GM23338 (cell line): ENCODE measurements around the gene HNMT. TPM values are rescaled to one million over a fixed set of nuclear protein-coding genes. Genes with fewer than 3 reads are reported as not detected.

Experiments used
- ATAC-seq: fragments of 200-7000 bp; cut with Tn5 transposase; 3 replicates; pipeline ENCODE4 v1.9.1; 2020
- DNase-seq: peaks from one replicate; pipeline ENCODE4 v3.0.0-alpha.2; 2015; ENCODE audit warnings: low spot score
- H2AFZ ChIP-seq: fragments of 200-600 bp; sonication (generic); 2 replicates; pipeline ENCODE4 v1.8.0; 2016; ENCODE audit warnings: antibody characterized with exemption, mild to moderate bottlenecking, moderate library complexity
- H3F3A ChIP-seq: fragments of 200-600 bp; sonication (generic); replicated peaks from 2 replicates; pipeline ENCODE4 v1.8.0; 2017; ENCODE audit warnings: antibody characterized with exemption, mixed run types, low read depth
- H3K27ac ChIP-seq: fragments of 200-600 bp; sonication (generic); 2 replicates; pipeline ENCODE4 v1.6.1; 2016; ENCODE audit warnings: low read depth
- H3K27me3 ChIP-seq: fragments of 200-600 bp; sonication (generic); 2 replicates; pipeline ENCODE4 v1.8.0; 2016; ENCODE audit warnings: mild to moderate bottlenecking, mixed run types, moderate library complexity; ENCODE audit not compliant: insufficient read depth
- H3K36me3 ChIP-seq: fragments of 200-600 bp; sonication (generic); 2 replicates; pipeline ENCODE4 v1.8.0; 2016; ENCODE audit warnings: mild to moderate bottlenecking; ENCODE audit not compliant: insufficient read depth
- H3K4me1 ChIP-seq: fragments of 200-600 bp; sonication (generic); 2 replicates; pipeline ENCODE4 v1.8.0; 2016; ENCODE audit warnings: mild to moderate bottlenecking, moderate library complexity; ENCODE audit not compliant: insufficient read depth
- H3K4me2 ChIP-seq: fragments of 200-600 bp; sonication (generic); 2 replicates; pipeline ENCODE4 v1.7.1; 2017; ENCODE audit warnings: mixed run types
- H3K4me3 ChIP-seq: fragments of 200-600 bp; sonication (generic); 2 replicates; pipeline ENCODE4 v1.6.1; 2016; ENCODE audit warnings: mixed run types
- H3K79me2 ChIP-seq: fragments of 200-600 bp; sonication (generic); replicated peaks from 2 replicates; pipeline ENCODE4 v1.8.0; 2017; ENCODE audit warnings: mild to moderate bottlenecking; ENCODE audit not compliant: insufficient read depth
- H3K9me2 ChIP-seq: fragments of 200-600 bp; sonication (generic); 2 replicates; pipeline ENCODE4 v1.8.0; 2017; ENCODE audit not compliant: insufficient read depth
- H4K20me1 ChIP-seq: fragments of 200-600 bp; sonication (generic); replicated peaks from 2 replicates; pipeline ENCODE4 v1.8.0; 2017; ENCODE audit warnings: mild to moderate bottlenecking; ENCODE audit not compliant: insufficient read depth
- H3K27ac Mint-ChIP-seq: 2 replicates; pipeline ENCODE4 v1.8.0; 2020; ENCODE audit warnings: inconsistent platforms, mild to moderate bottlenecking, moderate library complexity, mixed read lengths
- H3K27me3 Mint-ChIP-seq: 3 replicates; pipeline ENCODE4 v1.8.0; 2022; ENCODE audit warnings: low read depth, mild to moderate bottlenecking, moderate library complexity, mixed read lengths, inconsistent platforms; ENCODE audit not compliant: insufficient read depth, poor library complexity
- H3K36me3 Mint-ChIP-seq: 3 replicates; pipeline ENCODE4 v1.8.0; 2021; ENCODE audit warnings: low read depth, mild to moderate bottlenecking, inconsistent platforms, moderate library complexity, mixed read lengths
- H3K4me1 Mint-ChIP-seq: 3 replicates; pipeline ENCODE4 v1.8.0; 2020; ENCODE audit warnings: mild to moderate bottlenecking, inconsistent platforms, mixed read lengths
- H3K4me3 Mint-ChIP-seq: 3 replicates; pipeline ENCODE4 v1.8.0; 2021; ENCODE audit warnings: moderate library complexity, mild to moderate bottlenecking, inconsistent platforms, mixed read lengths
- H3K9me3 Mint-ChIP-seq: 3 replicates; pipeline ENCODE4 v1.8.0; 2020; ENCODE audit warnings: moderate library complexity, mild to moderate bottlenecking, inconsistent platforms, mixed read lengths
- CREB1 ChIP-seq: fragments of 250-450 bp; sonication (Bioruptor Pico); IDR thresholded peaks from 2 replicates; pipeline ENCODE4 v1.5.0; 2020; ENCODE audit warnings: low read depth, mild to moderate bottlenecking, moderate library complexity
- EZH2 ChIP-seq: fragments of 200-600 bp; sonication (generic); IDR thresholded peaks from one replicate; pipeline ENCODE4 v1.8.0; 2017; ENCODE audit warnings: antibody characterized with exemption, mild to moderate bottlenecking, low read depth; ENCODE audit not compliant: unreplicated experiment
- EZH2phosphoT487 ChIP-seq: fragments of 200-600 bp; sonication (generic); IDR thresholded peaks from one replicate; pipeline ENCODE4 v1.8.1; 2018; ENCODE audit warnings: antibody characterized with exemption; ENCODE audit not compliant: unreplicated experiment
- JUNB ChIP-seq: IDR thresholded peaks from one replicate; pipeline ENCODE4 v1.6.1; 2016; ENCODE audit warnings: antibody characterized with exemption; ENCODE audit not compliant: unreplicated experiment
- NANOG ChIP-seq: IDR thresholded peaks from 2 replicates; pipeline ENCODE4 v1.6.1; 2016; ENCODE audit warnings: antibody characterized with exemption, borderline replicate concordance
- POLR2AphosphoS5 ChIP-seq: IDR thresholded peaks from 2 replicates; pipeline ENCODE4 v1.6.1; 2016; ENCODE audit warnings: antibody characterized with exemption, low read depth
- STAT1 ChIP-seq: IDR thresholded peaks from one replicate; pipeline ENCODE4 v1.6.1; 2016; ENCODE audit warnings: antibody characterized with exemption; ENCODE audit not compliant: unreplicated experiment
- ZNF114 ChIP-seq: fragments of 250-450 bp; sonication (Bioruptor Pico); IDR thresholded peaks from 2 replicates; pipeline ENCODE4 v1.5.0; 2020; ENCODE audit warnings: mild to moderate bottlenecking, moderate library complexity
- ZNF331 ChIP-seq: fragments of 250-450 bp; sonication (Bioruptor Pico); IDR thresholded peaks from 2 replicates; pipeline ENCODE4 v1.5.0; 2020; ENCODE audit warnings: low read depth, mild to moderate bottlenecking, moderate library complexity
- polyA plus RNA-seq: library from polyadenylated mRNA; unstranded; fragments of >200 nt; fragmentation: Nextera tagmentation; extraction: Ambion mirVana; gene quantifications from 2 replicates; pipeline ENCODE4 v1.2.1, GENCODE V29; 2016
- total RNA-seq: library from RNA; depleted of rRNA; stranded (reverse); fragments of >200 nt; shearing (Covaris generic); gene quantifications from 2 replicates; pipeline ENCODE4 v1.2.3, GENCODE V29; 2014
- TF ChIP-seq, protein P1 (sequence below): IDR thresholded peaks from 2 replicates; pipeline ENCODE4 v1.6.1; 2016; ENCODE audit warnings: antibody characterized with exemption
- TF ChIP-seq, protein P2 (sequence below), 2 experiments: fragments of 200-600 bp in 1 of 2; sonication (generic) in 1 of 2; conservative IDR thresholded peaks; 2 replicates each; pipeline versions ENCODE4 v1.5.1 to v1.6.1; 2016 to 2017; ENCODE audit warnings: antibody characterized with exemption in 2 of 2, low read depth in 2 of 2, mild to moderate bottlenecking in 2 of 2, moderate library complexity in 1 of 2
- TF ChIP-seq, protein P3 (sequence below): IDR thresholded peaks from one replicate; pipeline ENCODE4 v1.6.1; 2018; ENCODE audit warnings: antibody characterized with exemption; ENCODE audit not compliant: unreplicated experiment
- TF ChIP-seq, protein P4 (sequence below): fragments of 250-450 bp; sonication (Bioruptor Pico); IDR thresholded peaks from 2 replicates; pipeline ENCODE4 v1.5.0; 2020; ENCODE audit warnings: mild to moderate bottlenecking, moderate library complexity

HNMT gene
- total and polyA plus RNA-seq, 2 experiments from 2014 or later = 3.3 to 3.4 TPM

DNA sequence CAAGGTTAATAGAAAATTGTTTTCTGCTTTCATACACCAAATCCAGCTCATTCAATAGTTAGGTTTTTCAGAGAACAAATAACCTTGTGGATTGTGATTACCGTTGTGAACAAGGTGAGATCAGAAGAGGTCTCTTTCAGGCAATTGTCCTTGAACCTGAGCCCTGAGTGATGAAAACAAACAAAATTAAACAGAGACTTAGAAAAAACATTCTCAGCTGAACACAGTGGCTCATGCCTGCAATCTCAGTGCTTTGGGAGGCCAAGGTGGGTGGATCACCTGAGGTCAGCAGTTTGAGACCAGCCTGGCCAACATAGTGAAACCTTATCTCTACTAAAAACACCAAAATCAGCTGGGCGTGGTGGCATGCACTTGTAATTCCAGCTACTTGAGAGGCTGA is 68.1 kb downstream of the HNMT start:
- H3K27me3 Mint-ChIP-seq = no peaks in the 10 kb centered on the region
- no peaks in the 10 kb centered on the region for H3K4me1 Mint-ChIP-seq
- Histone ChIP-seq H3K36me3 (no peaks in the 10 kb centered on the region), H3K27ac (no peak overlapping the region), H3K4me1 (no peaks in the 10 kb centered on the region), H3K79me2 (no peaks in the 10 kb centered on the region), H2AFZ (no peak overlapping the region), H3K4me2 (no peak overlapping the region), H3K9me2 (peaks cover 8% of the 10 kb centered on the region), H3K4me3 (no peak overlapping the region), H3F3A (no peaks in the 10 kb centered on the region), H4K20me1 (no peaks in the 10 kb centered on the region), H3K27me3 (no peaks in the 10 kb centered on the region)
- H3K4me3 Mint-ChIP-seq = no peak overlapping the region
- H3K36me3 Mint-ChIP-seq = no peaks in the 10 kb centered on the region
- no peaks in the 10 kb centered on the region for H3K9me3 Mint-ChIP-seq
- DNase-seq (no peak), ATAC-seq (no peak)
- no peak overlapping the region for H3K27ac Mint-ChIP-seq
- no peak for TF ChIP-seq POLR2AphosphoS5
- no peak for TF ChIP-seq ZNF331 (CRISPR knock-in tag)
- TF ChIP-seq STAT1 = no peak
- TF ChIP-seq, protein P1, sequence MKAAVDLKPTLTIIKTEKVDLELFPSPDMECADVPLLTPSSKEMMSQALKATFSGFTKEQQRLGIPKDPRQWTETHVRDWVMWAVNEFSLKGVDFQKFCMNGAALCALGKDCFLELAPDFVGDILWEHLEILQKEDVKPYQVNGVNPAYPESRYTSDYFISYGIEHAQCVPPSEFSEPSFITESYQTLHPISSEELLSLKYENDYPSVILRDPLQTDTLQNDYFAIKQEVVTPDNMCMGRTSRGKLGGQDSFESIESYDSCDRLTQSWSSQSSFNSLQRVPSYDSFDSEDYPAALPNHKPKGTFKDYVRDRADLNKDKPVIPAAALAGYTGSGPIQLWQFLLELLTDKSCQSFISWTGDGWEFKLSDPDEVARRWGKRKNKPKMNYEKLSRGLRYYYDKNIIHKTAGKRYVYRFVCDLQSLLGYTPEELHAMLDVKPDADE = no peak
- no peak for TF ChIP-seq JUNB
- TF ChIP-seq ZNF114 (CRISPR knock-in tag) = no peak
- no peak for TF ChIP-seq EZH2phosphoT487
- TF ChIP-seq EZH2 = no peak
- TF ChIP-seq, protein P2, sequence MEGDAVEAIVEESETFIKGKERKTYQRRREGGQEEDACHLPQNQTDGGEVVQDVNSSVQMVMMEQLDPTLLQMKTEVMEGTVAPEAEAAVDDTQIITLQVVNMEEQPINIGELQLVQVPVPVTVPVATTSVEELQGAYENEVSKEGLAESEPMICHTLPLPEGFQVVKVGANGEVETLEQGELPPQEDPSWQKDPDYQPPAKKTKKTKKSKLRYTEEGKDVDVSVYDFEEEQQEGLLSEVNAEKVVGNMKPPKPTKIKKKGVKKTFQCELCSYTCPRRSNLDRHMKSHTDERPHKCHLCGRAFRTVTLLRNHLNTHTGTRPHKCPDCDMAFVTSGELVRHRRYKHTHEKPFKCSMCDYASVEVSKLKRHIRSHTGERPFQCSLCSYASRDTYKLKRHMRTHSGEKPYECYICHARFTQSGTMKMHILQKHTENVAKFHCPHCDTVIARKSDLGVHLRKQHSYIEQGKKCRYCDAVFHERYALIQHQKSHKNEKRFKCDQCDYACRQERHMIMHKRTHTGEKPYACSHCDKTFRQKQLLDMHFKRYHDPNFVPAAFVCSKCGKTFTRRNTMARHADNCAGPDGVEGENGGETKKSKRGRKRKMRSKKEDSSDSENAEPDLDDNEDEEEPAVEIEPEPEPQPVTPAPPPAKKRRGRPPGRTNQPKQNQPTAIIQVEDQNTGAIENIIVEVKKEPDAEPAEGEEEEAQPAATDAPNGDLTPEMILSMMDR (conservative IDR thresholded peaks at IDR 0.05; ENCODE audit: low read depth in 2 of 2) = no peak
- TF ChIP-seq NANOG = no peak
- TF ChIP-seq, protein P3, sequence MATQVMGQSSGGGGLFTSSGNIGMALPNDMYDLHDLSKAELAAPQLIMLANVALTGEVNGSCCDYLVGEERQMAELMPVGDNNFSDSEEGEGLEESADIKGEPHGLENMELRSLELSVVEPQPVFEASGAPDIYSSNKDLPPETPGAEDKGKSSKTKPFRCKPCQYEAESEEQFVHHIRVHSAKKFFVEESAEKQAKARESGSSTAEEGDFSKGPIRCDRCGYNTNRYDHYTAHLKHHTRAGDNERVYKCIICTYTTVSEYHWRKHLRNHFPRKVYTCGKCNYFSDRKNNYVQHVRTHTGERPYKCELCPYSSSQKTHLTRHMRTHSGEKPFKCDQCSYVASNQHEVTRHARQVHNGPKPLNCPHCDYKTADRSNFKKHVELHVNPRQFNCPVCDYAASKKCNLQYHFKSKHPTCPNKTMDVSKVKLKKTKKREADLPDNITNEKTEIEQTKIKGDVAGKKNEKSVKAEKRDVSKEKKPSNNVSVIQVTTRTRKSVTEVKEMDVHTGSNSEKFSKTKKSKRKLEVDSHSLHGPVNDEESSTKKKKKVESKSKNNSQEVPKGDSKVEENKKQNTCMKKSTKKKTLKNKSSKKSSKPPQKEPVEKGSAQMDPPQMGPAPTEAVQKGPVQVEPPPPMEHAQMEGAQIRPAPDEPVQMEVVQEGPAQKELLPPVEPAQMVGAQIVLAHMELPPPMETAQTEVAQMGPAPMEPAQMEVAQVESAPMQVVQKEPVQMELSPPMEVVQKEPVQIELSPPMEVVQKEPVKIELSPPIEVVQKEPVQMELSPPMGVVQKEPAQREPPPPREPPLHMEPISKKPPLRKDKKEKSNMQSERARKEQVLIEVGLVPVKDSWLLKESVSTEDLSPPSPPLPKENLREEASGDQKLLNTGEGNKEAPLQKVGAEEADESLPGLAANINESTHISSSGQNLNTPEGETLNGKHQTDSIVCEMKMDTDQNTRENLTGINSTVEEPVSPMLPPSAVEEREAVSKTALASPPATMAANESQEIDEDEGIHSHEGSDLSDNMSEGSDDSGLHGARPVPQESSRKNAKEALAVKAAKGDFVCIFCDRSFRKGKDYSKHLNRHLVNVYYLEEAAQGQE = no peak
- no peak for TF ChIP-seq CREB1 (CRISPR knock-in tag)
- TF ChIP-seq, protein P4, sequence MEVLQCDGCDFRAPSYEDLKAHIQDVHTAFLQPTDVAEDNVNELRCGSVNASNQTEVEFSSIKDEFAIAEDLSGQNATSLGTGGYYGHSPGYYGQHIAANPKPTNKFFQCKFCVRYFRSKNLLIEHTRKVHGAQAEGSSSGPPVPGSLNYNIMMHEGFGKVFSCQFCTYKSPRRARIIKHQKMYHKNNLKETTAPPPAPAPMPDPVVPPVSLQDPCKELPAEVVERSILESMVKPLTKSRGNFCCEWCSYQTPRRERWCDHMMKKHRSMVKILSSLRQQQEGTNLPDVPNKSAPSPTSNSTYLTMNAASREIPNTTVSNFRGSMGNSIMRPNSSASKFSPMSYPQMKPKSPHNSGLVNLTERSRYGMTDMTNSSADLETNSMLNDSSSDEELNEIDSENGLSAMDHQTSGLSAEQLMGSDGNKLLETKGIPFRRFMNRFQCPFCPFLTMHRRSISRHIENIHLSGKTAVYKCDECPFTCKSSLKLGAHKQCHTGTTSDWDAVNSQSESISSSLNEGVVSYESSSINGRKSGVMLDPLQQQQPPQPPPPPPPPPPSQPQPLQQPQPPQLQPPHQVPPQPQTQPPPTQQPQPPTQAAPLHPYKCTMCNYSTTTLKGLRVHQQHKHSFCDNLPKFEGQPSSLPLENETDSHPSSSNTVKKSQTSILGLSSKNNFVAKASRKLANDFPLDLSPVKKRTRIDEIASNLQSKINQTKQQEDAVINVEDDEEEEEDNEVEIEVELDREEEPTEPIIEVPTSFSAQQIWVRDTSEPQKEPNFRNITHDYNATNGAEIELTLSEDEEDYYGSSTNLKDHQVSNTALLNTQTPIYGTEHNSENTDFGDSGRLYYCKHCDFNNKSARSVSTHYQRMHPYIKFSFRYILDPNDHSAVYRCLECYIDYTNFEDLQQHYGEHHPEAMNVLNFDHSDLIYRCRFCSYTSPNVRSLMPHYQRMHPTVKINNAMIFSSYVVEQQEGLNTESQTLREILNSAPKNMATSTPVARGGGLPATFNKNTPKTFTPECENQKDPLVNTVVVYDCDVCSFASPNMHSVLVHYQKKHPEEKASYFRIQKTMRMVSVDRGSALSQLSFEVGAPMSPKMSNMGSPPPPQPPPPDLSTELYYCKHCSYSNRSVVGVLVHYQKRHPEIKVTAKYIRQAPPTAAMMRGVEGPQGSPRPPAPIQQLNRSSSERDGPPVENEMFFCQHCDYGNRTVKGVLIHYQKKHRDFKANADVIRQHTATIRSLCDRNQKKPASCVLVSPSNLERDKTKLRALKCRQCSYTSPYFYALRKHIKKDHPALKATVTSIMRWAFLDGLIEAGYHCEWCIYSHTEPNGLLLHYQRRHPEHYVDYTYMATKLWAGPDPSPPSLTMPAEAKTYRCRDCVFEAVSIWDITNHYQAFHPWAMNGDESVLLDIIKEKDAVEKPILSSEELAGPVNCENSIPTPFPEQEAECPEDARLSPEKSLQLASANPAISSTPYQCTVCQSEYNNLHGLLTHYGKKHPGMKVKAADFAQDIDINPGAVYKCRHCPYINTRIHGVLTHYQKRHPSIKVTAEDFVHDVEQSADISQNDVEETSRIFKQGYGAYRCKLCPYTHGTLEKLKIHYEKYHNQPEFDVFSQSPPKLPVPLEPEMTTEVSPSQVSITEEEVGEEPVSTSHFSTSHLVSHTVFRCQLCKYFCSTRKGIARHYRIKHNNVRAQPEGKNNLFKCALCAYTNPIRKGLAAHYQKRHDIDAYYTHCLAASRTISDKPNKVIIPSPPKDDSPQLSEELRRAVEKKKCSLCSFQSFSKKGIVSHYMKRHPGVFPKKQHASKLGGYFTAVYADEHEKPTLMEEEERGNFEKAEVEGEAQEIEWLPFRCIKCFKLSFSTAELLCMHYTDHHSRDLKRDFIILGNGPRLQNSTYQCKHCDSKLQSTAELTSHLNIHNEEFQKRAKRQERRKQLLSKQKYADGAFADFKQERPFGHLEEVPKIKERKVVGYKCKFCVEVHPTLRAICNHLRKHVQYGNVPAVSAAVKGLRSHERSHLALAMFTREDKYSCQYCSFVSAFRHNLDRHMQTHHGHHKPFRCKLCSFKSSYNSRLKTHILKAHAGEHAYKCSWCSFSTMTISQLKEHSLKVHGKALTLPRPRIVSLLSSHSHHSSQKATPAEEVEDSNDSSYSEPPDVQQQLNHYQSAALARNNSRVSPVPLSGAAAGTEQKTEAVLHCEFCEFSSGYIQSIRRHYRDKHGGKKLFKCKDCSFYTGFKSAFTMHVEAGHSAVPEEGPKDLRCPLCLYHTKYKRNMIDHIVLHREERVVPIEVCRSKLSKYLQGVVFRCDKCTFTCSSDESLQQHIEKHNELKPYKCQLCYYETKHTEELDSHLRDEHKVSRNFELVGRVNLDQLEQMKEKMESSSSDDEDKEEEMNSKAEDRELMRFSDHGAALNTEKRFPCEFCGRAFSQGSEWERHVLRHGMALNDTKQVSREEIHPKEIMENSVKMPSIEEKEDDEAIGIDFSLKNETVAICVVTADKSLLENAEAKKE (CRISPR knock-in tag) = no peak
